ENCODE results near the gene ARAF.

Gene ARAF

DNA sequence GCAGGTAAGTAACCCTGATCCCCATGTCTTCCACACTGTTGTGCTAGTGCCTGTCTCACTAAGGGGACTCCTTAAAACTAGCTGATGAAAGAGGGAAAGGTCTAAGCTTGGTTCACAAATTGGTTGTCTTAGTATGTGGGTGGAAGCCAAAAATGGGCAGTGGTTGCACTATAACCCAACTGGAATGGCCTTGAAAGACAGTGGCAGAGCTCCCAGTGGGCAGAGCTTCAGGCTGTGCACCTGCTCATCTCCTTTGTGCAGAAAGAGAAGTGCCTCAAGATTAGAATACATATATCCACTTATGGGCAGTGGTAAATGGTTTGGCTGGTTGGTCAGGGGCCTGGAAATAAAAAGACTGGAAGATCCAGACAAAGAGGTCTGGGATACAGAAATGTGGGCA lies 51.4 kb downstream of the ARAF start:
- no peak overlapping the region for H3K27ac ChIP-seq
- H3K9ac ChIP-seq: no peak overlapping the region
- no peak overlapping the region for H2AFZ ChIP-seq (ENCODE audit: low read depth)
- H3K4me2 ChIP-seq: no peak overlapping the region
- no peaks in the 10 kb centered on the region for H3K4me1 ChIP-seq (ENCODE audit: low read depth, poor library complexity, severe bottlenecking)
- no peaks in the 10 kb centered on the region for H3K79me2 ChIP-seq (ENCODE audit: insufficient read depth, low read depth)
- TF ChIP-seq, protein P1, sequence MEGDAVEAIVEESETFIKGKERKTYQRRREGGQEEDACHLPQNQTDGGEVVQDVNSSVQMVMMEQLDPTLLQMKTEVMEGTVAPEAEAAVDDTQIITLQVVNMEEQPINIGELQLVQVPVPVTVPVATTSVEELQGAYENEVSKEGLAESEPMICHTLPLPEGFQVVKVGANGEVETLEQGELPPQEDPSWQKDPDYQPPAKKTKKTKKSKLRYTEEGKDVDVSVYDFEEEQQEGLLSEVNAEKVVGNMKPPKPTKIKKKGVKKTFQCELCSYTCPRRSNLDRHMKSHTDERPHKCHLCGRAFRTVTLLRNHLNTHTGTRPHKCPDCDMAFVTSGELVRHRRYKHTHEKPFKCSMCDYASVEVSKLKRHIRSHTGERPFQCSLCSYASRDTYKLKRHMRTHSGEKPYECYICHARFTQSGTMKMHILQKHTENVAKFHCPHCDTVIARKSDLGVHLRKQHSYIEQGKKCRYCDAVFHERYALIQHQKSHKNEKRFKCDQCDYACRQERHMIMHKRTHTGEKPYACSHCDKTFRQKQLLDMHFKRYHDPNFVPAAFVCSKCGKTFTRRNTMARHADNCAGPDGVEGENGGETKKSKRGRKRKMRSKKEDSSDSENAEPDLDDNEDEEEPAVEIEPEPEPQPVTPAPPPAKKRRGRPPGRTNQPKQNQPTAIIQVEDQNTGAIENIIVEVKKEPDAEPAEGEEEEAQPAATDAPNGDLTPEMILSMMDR (conservative IDR thresholded peaks at IDR 0.05; ENCODE audit: low read depth, low read length): no peak
- H3K27me3 ChIP-seq (ENCODE audit: insufficient read depth, low read depth): no peaks in the 10 kb centered on the region
- no peaks in the 10 kb centered on the region for H3K36me3 ChIP-seq (ENCODE audit: insufficient read depth)
- H4K20me1 ChIP-seq (ENCODE audit: insufficient read depth): no peaks in the 10 kb centered on the region
- H3K4me3 ChIP-seq (IDR thresholded peaks at IDR 0.05; ENCODE audit: insufficient read depth, low read depth, low read length): no peak overlapping the region

- Histone ChIP-seq H3K4me1 (ENCODE audit: low read depth, poor library complexity, severe bottlenecking) (no peaks in the 10 kb centered on the region), H4K20me1 (ENCODE audit: insufficient read depth) (no peaks in the 10 kb centered on the region), H3K79me2 (ENCODE audit: insufficient read depth, low read depth) (no peaks in the 10 kb centered on the region), H2AFZ (ENCODE audit: low read depth) (no peak overlapping the region), H3K4me3 (IDR thresholded peaks at IDR 0.05; ENCODE audit: insufficient read depth, low read depth, low read length) (no peak overlapping the region), H3K27me3 (ENCODE audit: insufficient read depth, low read depth) (no peaks in the 10 kb centered on the region), H3K36me3 (ENCODE audit: insufficient read depth) (no peaks in the 10 kb centered on the region), H3K27ac (no peak overlapping the region), H3K9ac (no peak overlapping the region), H3K4me2 (no peak overlapping the region)
- TF ChIP-seq, protein P1 (conservative IDR thresholded peaks at IDR 0.05; ENCODE audit: low read depth, low read length): no peak
These were observed 52.1 kb downstream of the ARAF start for GRCh38 chrX:47613082-47613481.

DNA sequence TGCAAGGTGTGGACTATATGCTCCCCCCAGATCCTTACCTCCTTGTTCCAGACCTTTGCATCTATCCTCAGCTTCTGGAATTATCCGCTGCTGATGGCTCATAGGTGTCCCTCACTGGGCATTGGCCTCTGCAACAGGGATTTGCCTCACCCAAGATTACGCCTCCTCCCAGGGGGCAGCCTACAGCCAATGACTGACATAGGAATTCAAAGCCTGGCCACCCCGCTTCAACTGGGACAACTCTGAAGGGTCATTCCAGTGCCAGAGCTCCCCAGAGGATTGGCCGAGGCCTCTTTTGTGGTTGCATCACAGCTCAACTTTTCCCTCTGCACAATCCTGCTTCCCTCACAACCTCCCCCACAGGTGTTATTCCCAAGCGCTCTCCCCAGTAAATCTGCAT lies 53.6 kb downstream of the ARAF start:
- Histone ChIP-seq H4K20me1 (ENCODE audit: insufficient read depth) (no peaks in the 10 kb centered on the region), H3K9ac (no peak overlapping the region), H3K4me2 (no peak overlapping the region), H3K27me3 (ENCODE audit: insufficient read depth, low read depth) (no peaks in the 10 kb centered on the region), H3K4me3 (IDR thresholded peaks at IDR 0.05; ENCODE audit: insufficient read depth, low read depth, low read length) (no peak overlapping the region), H3K36me3 (ENCODE audit: insufficient read depth) (no peaks in the 10 kb centered on the region), H2AFZ (ENCODE audit: low read depth) (no peak overlapping the region), H3K4me1 (ENCODE audit: low read depth, poor library complexity, severe bottlenecking) (no peaks in the 10 kb centered on the region), H3K79me2 (ENCODE audit: insufficient read depth, low read depth) (no peaks in the 10 kb centered on the region), H3K27ac (no peak overlapping the region)
- TF ChIP-seq, protein P1 (conservative IDR thresholded peaks at IDR 0.05; ENCODE audit: low read depth, low read length): no peak

DNA sequence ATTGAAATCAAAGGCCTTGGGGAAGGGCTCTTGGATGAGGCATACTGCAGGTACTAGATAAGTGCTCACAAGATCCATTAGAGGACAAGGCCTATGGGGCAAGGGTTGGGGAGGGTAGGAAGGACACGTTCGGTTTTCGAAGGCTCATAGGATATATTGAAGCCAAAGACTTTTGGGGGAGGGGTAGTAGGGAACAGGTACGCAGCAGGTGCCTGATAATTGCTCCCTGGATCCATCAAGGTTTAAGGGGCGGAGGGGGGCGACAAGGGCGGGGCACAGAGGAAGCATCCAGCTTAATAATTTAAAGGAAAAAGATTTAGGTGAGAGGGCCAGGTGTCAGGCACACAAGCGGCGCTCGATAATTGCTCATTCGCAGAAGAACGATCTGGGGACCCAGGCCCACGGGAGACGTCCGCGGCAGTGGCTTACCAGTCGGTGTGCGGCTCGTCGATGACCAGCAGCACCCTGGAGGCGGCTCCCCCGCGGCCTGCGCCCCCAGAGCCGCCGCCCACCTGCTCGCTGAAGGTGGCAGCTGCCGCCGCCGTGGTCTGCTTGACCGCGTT lies 58.0 kb downstream of the ARAF start:
- Histone ChIP-seq H2AFZ (ENCODE audit: low read depth) (no peak overlapping the region), H3K4me3 (IDR thresholded peaks at IDR 0.05; ENCODE audit: insufficient read depth, low read depth, low read length) (no peak overlapping the region), H3K27me3 (ENCODE audit: insufficient read depth, low read depth) (no peaks in the 10 kb centered on the region), H3K27ac (no peak overlapping the region), H3K4me1 (ENCODE audit: low read depth, poor library complexity, severe bottlenecking) (no peaks in the 10 kb centered on the region), H3K4me2 (peak overlapping the region; percentile 21; the same call in 1 of the 2 replicates), H3K79me2 (ENCODE audit: insufficient read depth, low read depth) (no peaks in the 10 kb centered on the region), H4K20me1 (ENCODE audit: insufficient read depth) (no peaks in the 10 kb centered on the region), H3K36me3 (ENCODE audit: insufficient read depth) (no peaks in the 10 kb centered on the region), H3K9ac (no peak overlapping the region)
- TF ChIP-seq, protein P1 (conservative IDR thresholded peaks at IDR 0.05; ENCODE audit: low read depth, low read length): no peak

All from KMS-11 (cell line).